GM12801 (cell line): Measurements from ENCODE around the gene HTRA1.

Experiments
- TF ChIP-seq, protein P1 (sequence below): IDR thresholded peaks from one replicate; pipeline ENCODE4 v1.5.1; 2011; ENCODE audit warnings: control low read depth; ENCODE audit not compliant: insufficient read length; ENCODE audit errors: extremely low read depth

HTRA1 gene

GRCh38 chr10:122461367-122461728 lies at the start of gene HTRA1:
HTRA1 (plus strand) TSS chr10:122461553; CDS start chr10:122461653, 100 bp downstream.
- TF ChIP-seq, protein P1, sequence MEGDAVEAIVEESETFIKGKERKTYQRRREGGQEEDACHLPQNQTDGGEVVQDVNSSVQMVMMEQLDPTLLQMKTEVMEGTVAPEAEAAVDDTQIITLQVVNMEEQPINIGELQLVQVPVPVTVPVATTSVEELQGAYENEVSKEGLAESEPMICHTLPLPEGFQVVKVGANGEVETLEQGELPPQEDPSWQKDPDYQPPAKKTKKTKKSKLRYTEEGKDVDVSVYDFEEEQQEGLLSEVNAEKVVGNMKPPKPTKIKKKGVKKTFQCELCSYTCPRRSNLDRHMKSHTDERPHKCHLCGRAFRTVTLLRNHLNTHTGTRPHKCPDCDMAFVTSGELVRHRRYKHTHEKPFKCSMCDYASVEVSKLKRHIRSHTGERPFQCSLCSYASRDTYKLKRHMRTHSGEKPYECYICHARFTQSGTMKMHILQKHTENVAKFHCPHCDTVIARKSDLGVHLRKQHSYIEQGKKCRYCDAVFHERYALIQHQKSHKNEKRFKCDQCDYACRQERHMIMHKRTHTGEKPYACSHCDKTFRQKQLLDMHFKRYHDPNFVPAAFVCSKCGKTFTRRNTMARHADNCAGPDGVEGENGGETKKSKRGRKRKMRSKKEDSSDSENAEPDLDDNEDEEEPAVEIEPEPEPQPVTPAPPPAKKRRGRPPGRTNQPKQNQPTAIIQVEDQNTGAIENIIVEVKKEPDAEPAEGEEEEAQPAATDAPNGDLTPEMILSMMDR, result no peak

DNA sequence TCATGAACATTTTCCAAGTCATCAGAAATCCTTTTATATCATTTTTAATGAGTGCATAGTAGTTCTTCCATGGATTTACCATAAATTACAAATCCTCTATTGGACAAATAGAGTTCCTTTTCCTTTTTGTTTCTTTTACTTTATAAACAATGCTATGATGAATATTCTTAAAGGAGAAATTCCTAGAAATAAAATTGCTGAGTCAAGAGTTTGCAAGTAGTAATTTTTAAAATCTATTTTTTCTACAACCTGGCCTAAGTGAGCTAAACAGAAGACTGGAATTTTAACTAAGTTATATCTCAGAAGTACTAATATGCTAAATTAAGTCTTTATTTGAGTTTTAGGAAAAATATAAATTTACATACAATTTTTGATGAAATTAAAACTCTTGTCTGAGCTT lies 48.0 kb upstream of the HTRA1 start:
- TF ChIP-seq, protein P1, result no peak

DNA sequence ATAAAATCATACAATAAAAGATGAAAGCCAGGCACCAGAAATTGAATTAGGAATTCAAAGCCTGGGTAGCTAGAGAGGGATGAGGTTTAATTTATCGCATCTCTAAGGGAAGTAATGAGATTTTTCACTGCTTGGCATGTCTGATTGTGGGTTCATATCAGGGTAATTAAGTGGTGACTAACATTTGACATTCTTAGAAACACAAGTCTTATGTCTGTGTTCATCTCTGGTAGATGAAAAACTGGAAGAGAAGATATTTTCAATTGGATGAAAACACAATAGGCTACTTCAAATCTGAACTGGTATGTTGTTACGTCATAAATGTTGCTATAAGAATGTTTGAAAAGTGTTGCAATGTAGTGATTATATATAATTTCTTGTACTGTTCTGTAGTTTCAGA lies 43.7 kb upstream of the HTRA1 start:
- TF ChIP-seq, protein P1, result no peak

GRCh38 chr10:122419016-122419415 lies 42.3 kb upstream of the HTRA1 start:
- TF ChIP-seq, protein P1, result no peak

DNA sequence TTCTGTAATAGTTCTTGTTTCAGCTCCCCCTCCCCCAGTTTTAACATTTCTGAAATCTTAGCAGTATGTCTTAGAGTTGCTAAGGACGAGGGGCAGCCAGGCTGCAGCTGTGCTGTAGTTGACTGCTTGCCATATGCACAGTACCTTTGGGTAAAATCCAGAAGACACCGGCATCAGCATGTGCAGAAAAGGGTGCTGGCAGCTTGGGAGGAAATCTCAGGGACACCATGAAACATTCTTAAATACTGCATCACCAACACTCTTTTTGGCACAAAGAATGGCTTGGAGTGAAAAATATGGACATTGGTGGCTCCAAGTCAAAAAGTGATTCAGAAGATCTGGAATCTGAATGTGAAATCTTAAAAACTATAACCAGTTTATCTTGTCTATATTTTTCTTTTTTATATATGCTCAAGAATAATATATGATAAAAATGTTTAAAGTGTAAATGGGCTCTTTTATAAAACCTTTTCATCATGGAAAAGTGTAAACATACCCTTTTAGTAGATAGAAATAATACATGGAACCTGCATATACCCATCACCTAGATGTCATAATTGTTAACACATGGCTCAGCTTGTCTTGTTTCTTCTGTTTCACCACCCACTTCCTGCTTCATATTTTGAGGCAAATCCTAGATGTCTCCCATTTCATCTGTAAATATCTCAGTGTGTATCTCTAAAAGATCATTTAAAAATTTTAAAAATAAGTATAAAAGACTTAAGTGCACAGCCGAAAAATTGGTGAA lies 41.3 kb upstream of the HTRA1 start:
- TF ChIP-seq, protein P1, result no peak

- TF ChIP-seq, protein P1, result no peak
Observed at GRCh38 chr10:122420624-122421007, 40.7 kb upstream of the HTRA1 start.

DNA sequence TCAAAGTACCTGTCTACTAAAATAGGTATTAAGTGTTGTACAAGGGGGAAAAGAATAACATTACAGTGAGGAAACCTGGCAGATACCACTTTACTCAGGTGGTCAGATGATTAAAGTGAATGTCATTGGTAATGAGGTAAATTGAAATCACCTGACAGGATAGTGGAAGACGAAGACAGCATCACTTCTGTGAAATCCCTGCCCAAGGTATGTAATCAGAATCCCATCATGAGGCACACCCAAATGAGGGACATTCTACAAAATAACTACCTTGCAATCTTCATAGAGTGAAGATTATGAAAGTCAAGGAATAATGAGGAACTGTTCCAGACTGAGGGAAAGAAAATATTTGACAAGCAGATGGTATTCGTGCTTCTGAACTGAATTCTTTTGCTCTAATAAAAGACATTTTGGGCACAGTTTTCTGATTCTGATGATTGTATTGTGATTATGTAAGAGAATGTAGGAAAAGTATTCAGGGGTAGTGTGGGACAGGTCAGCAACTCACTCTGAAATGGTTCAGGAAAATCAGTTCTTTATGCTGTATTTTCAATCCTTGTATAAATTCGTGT lies 40.2 kb upstream of the HTRA1 start:
- TF ChIP-seq, protein P1, result no peak
